ENCODE results near the gene SLC22A17.
"Not testable (repeated sequence)": the region's sequence is repeated elsewhere in the genome, so short reads cannot be mapped to it uniquely, and the experiment has no call there.

Gene SLC22A17

GRCh38 chr14:23352506-23353432 is at the start of gene SLC22A17:
SLC22A17 (minus strand) TSS chr14:23352887.
- Histone ChIP-seq H3K4me3 (peak within 1 kb of the TSS; percentile 21 to 54 (median 45)), H3K27ac (peak within 1 kb of the TSS in 6 of 21 experiments; percentile 17 to 60 (median 38))

DNA sequence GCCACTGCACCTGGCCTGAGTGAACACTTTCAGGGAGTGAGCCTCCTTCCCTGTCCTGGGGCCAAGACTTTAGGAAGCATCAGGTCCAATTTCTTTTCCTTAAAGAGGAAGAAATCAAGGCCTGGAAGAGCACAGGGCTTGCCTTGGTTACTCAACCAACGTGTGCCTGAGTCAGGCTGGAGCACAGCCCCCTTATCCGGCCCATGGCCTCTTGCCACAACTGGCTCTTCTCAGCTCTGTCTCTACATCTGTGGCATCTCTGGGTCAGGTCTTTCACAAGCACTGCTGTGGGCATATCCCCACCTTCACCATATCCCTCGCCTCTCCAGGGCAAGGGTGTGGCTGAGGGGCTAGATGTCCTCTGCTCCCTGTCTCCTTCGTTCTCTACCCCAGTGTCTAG is 48.6 kb upstream of the SLC22A17 start:
- Histone ChIP-seq H3K27ac (no peak overlapping the region), H3K4me3 (no peak overlapping the region)

GRCh38 chr14:23400496-23401149 is 47.9 kb upstream of the SLC22A17 start:
- not testable (repeated sequence) for H3K27ac ChIP-seq, H3K4me3 ChIP-seq

DNA sequence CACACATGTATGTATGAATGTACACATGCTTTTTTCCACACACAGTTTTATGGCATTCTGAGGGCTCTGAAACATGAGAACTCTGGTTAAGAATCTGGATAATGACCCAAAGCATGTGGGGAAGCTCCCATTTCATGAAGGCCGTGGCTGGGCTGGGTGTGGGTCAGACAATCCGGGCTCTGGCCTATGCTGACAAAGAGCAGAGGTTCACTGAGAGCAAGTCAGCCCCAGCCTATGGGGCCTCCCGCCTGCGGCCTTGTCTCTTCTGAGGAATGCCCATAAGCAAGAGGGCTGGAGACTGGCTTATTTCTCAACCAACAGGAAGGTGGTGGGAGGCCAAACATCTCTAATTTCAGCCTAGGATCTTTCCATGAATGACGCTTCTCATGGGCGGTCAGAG is 46.9 kb upstream of the SLC22A17 start:
- Histone ChIP-seq H3K4me3 (no peak overlapping the region), H3K27ac (no peak overlapping the region)

DNA sequence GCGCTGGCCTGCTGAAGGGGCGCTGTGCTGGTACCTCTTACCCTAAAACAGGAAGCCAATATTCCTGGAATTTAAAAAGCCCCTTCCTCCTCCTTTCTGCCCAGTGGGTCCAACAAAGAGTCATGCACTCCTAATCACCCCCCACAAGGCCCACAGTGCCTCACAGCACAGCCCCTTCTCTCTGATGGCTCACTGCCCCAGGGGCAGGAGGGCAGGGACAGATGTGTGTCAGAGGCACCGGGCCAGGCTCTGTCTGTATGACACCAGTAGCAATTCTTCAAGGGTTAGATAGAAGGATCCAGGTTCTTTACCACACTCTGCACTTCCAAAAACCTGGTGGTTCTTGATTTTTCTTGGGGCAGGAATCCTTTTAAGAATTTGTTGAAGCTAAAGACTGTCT is 46.4 kb upstream of the SLC22A17 start:
- Histone ChIP-seq H3K27ac (no peak overlapping the region), H3K4me3 (no peak overlapping the region)

DNA sequence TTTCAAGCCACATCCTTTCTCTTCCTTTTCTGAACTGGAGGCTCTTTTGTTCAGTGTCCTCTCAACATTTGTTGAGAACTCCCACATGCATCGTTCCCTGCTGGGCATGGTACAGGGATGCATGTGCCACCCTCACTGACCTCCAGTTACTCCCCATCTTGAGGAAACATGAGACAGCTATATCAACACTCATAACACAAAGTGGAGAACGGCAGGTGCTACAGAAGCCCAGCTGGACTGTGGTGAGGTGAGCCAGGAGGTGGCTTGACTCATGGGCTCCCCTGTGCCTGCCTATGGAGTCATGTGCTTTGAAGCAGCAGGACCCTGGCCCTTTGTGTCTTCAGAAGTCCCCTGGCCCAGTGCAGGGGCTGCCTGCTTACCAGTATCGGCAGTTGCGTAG is 45.7 kb upstream of the SLC22A17 start:
- H3K27ac ChIP-seq, result no peak overlapping the region
- no peak overlapping the region for H3K4me3 ChIP-seq

- no peak overlapping the region for H3K27ac ChIP-seq
- no peak overlapping the region for H3K4me3 ChIP-seq
These were observed 44.2 kb upstream of the SLC22A17 start for GRCh38 chr14:23396781-23397407.

GRCh38 chr14:23396126-23396525 is 43.4 kb upstream of the SLC22A17 start:
- no peak overlapping the region for H3K4me3 ChIP-seq

DNA sequence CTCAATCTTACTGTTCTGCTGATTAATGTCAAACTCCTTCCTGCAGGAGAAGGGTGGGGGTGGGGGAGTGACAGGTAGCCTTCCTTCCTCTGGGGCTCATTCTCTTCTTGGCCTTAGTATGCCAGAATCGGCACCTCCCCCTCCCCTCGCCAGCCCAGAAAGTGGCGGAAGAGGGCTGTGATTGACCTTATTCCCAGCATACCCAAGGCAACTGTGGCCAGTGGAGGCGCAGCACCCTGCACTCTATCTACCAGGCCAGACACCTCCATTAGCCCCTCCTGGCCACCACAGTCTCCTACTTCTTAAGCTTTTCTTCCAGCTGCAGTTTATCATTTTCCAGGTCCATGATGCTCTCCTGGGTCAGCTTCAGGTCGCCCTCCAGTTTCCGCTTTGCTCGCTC is 39.9 kb upstream of the SLC22A17 start:
- no peak overlapping the region for H3K27ac ChIP-seq
- no peak overlapping the region for H3K4me3 ChIP-seq

More at GRCh38 chr14:23396126-23396525, 43.4 kb upstream of the SLC22A17 start:
- no peak overlapping the region for H3K27ac ChIP-seq

- not testable (repeated sequence) for H3K27ac ChIP-seq, H3K4me3 ChIP-seq
These were observed 37.2 kb upstream of the SLC22A17 start for GRCh38 chr14:23389871-23390270.

DNA sequence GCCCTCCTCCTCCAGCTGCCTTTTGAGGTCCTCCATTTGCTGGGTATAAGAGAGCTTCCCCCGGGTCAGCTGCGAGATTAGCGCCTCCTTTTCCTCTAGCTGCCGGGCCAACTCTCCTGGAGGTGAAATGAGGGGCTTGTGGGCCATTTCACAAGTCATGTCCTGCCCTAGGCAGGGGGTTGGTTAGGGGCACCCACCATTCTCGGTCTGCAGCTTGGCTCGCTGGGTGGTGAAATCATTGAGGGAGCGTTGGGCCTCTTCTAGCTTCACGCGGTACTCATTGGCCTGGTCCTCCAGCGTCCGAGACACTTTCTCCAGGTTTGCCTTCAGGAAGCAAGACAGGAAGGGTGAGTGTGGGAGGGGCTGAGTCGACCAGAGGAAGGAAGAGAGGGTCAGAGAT is 36.7 kb upstream of the SLC22A17 start:
- no peak overlapping the region for H3K4me3 ChIP-seq

GRCh38 chr14:23388996-23389395 is 36.3 kb upstream of the SLC22A17 start:
- H3K4me3 ChIP-seq, result no peak overlapping the region

More for the DNA sequence above, 36.7 kb upstream of the SLC22A17 start:
- no peak overlapping the region for H3K27ac ChIP-seq

DNA sequence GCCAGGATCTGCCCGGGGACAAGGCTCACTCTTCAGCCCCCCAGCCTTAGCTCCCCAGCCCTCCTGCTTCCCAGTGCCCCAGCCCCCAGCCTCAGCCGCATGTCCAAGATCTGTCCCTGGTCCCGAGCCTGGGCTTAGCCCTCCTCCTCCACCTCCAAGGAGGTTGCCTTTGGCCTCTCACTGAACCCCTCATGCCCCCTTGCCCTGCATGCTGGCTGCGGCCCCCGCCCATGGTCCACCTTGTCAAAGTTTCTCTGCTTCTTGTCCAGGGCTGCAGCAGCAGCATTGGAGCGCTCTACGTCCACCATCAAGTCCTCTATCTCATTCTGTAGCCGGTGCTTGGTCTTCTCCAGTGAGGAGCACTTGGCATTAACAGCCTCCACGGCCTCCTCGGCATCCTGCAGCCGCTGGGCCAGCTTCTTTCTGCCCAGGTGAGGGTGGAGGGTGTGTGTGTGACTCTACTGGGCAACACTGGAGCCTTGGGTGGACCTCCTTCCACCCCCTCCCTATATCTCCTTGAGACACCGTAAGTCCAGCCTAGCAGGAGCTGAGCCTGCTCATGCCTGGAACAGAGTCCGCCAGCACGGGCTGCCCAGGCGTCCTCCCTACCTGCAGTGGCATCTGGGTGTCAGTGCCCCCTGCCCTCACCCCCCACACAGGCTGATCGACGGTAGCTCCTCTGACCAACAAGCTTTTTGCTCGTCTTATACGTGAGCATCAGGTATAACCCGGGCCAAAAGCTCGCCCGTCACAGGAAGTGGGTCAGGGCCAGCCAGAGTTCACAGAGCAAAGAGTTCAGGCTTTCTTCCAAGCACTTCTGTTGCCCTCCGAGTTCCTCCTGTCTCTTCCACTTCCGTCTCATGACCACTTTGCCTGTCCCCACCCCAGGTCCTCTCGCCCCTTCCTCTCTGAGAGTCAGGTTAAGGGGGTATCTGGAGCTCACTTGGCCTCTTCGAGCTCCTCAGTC is 35.5 kb upstream of the SLC22A17 start:
- H3K27ac ChIP-seq, result no peak overlapping the region
- no peak overlapping the region for H3K4me3 ChIP-seq

More at GRCh38 chr14:23388996-23389395, 36.3 kb upstream of the SLC22A17 start:
- no peak overlapping the region for H3K27ac ChIP-seq

- Histone ChIP-seq H3K4me3 (no peak overlapping the region), H3K27ac (no peak overlapping the region)
These were observed 34.3 kb upstream of the SLC22A17 start for GRCh38 chr14:23386999-23387398.

- not testable (repeated sequence) for H3K27ac ChIP-seq, H3K4me3 ChIP-seq
These were observed 33.6 kb upstream of the SLC22A17 start for GRCh38 chr14:23386266-23386657.

DNA sequence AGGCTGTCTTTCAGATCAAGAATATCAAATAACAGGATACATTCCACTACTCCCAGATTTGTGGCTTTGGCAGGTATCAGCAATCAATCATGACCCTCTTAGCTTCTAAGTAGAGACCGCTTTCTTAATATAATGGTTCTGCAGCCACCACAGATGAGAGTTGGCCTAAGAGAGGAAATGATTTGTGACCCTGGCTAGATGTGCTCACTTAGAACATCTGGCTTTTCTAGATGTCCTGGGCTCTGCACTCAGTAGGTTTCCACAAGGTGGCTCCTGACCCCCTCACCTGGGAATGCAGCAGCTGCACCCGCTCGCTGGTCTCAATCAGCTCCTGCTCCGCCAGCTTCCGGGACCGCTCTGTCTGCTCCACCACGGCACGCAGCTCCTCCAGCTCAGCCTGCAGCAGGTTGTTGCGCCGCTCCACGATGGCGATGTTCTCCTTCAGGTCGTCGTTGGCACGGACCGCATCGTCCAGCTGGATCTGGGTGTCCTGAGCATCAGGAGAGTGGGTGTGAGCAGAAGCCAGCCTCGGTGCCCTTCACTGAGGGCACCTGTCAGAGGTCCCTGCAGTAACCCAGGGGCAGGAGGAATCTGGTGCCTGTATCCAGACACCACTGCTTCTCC is 33.1 kb upstream of the SLC22A17 start:
- Histone ChIP-seq H3K4me3 (no peak overlapping the region), H3K27ac (no peak overlapping the region)

GRCh38 chr14:23385244-23385641 is 32.6 kb upstream of the SLC22A17 start:
- H3K27ac ChIP-seq, result no peak overlapping the region
- no peak overlapping the region for H3K4me3 ChIP-seq

GRCh38 chr14:23384364-23385080 is 31.8 kb upstream of the SLC22A17 start:
- Histone ChIP-seq H3K27ac (no peak overlapping the region), H3K4me3 (no peak overlapping the region)
